OCI-LY1 (cell line): ENCODE measurements around the gene RALB.

Source experiments
- H2AFZ ChIP-seq: fragments of 200-600 bp; sonication (generic), shearing (Covaris generic); 2 replicates; pipeline ENCODE4 v1.6.0; 2014; ENCODE audit warnings: antibody characterized with exemption, mild to moderate bottlenecking, low read length
- H3F3A ChIP-seq: fragments of 200-600 bp; sonication (generic), shearing (Covaris generic); 2 replicates; pipeline ENCODE4 v1.6.0; 2014; ENCODE audit warnings: mild to moderate bottlenecking, antibody characterized with exemption, low read length, moderate library complexity; ENCODE audit not compliant: insufficient read depth
- H3K27ac ChIP-seq: fragments of 200-600 bp; sonication (generic); 2 replicates; pipeline ENCODE4 v1.5.1; 2014; ENCODE audit warnings: low read length, mixed run types, mild to moderate bottlenecking, low read depth; ENCODE audit not compliant: poor library complexity, severe bottlenecking
- H3K27me3 ChIP-seq: fragments of 200-600 bp; sonication (generic); 2 replicates; pipeline ENCODE4 v1.6.0; 2014; ENCODE audit warnings: antibody characterized with exemption, mild to moderate bottlenecking, low read length, moderate library complexity; ENCODE audit not compliant: insufficient read depth
- H3K36me3 ChIP-seq: fragments of 200-600 bp; sonication (generic); 2 replicates; pipeline ENCODE4 v1.6.1; 2014; ENCODE audit warnings: mild to moderate bottlenecking, antibody characterized with exemption, low read length, moderate library complexity, mixed read lengths; ENCODE audit not compliant: insufficient read depth
- H3K4me1 ChIP-seq: fragments of 200-600 bp; sonication (generic); 2 replicates; pipeline ENCODE4 v1.5.1; 2014; ENCODE audit warnings: mild to moderate bottlenecking, low read length, moderate library complexity; ENCODE audit not compliant: insufficient read depth, severe bottlenecking
- H3K4me2 ChIP-seq: fragments of 200-600 bp; sonication (generic), shearing (Covaris generic); 2 replicates; pipeline ENCODE4 v1.6.1; 2014; ENCODE audit warnings: low read length
- H3K4me3 ChIP-seq: fragments of 200-600 bp; sonication (generic); 2 replicates; pipeline ENCODE4 v1.5.1; 2014; ENCODE audit warnings: low read length, low read depth, mild to moderate bottlenecking, mixed read lengths; ENCODE audit not compliant: poor library complexity, severe bottlenecking
- H3K79me2 ChIP-seq: fragments of 200-600 bp; shearing (Covaris generic); 2 replicates; pipeline ENCODE4 v1.6.1; 2016; ENCODE audit warnings: mixed run types, low read length, mixed read lengths; ENCODE audit not compliant: insufficient read depth
- H3K9ac ChIP-seq: fragments of 200-600 bp; sonication (generic), shearing (Covaris generic); 2 replicates; pipeline ENCODE4 v1.6.1; 2014; ENCODE audit warnings: mild to moderate bottlenecking, low read length, mixed read lengths
- H3K9me2 ChIP-seq: fragments of 200-600 bp; sonication (generic), shearing (Covaris generic); 2 replicates; pipeline ENCODE4 v1.6.1; 2014; ENCODE audit warnings: low read depth, mild to moderate bottlenecking, low read length, mixed read lengths
- H3K9me3 ChIP-seq: fragments of 200-600 bp; shearing (Covaris generic); 2 replicates; pipeline ENCODE4 v1.6.1; 2014; ENCODE audit warnings: low read length, mixed read lengths
- H4K20me1 ChIP-seq: fragments of 200-600 bp; sonication (generic), shearing (Covaris generic); 2 replicates; pipeline ENCODE4 v1.6.0; 2016; ENCODE audit warnings: mild to moderate bottlenecking, low read length; ENCODE audit not compliant: insufficient read depth
- EZH2 ChIP-seq: fragments of 200-600 bp; sonication (generic), shearing (Covaris generic); IDR thresholded peaks from 2 replicates; pipeline ENCODE4 v1.8.0; 2017; ENCODE audit warnings: borderline replicate concordance, mixed run types, mild to moderate bottlenecking, antibody characterized with exemption, low read length, moderate library complexity, mixed read lengths
- TF ChIP-seq, protein P1 (sequence below): fragments of 200-600 bp; sonication (generic), shearing (Covaris generic); IDR thresholded peaks from 2 replicates; pipeline ENCODE4 v1.5.1; 2017; ENCODE audit warnings: mild to moderate bottlenecking, antibody characterized with exemption, low read length, moderate library complexity, mixed read lengths

RALB gene

DNA sequence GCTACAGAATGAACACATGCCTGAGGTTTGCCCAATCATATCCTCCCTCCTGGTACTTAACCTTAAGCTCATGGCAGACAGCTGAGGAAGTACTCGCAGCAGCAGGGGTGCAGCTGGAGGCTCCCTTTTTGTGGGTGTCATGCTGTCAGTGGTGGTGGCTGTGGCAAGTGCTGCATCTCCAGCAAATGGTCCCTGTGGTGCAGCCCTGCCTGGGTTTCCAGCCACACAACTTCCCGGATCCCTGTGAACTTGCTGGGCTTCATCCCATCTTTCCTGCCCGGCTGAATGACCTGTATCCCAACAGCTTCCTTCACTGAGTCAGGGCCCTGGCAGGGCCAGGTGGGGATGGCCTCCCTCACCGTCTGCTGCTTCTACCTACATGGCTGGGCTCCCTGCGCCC, 34.5 kb upstream of the RALB start:
- H3K9me2 ChIP-seq = no peaks in the 10 kb centered on the region
- peaks cover 36% of the 10 kb centered on the region for H3K4me1 ChIP-seq
- H2AFZ ChIP-seq = no peak overlapping the region
- H3K9me3 ChIP-seq = no peaks in the 10 kb centered on the region
- no peaks in the 10 kb centered on the region for H3K27me3 ChIP-seq
- H3K4me3 ChIP-seq = no peak overlapping the region
- peaks cover 8% of the 10 kb centered on the region; the same call in 1 of the 2 replicates for H3K79me2 ChIP-seq
- H3F3A ChIP-seq = no peaks in the 10 kb centered on the region
- TF ChIP-seq, protein P1, sequence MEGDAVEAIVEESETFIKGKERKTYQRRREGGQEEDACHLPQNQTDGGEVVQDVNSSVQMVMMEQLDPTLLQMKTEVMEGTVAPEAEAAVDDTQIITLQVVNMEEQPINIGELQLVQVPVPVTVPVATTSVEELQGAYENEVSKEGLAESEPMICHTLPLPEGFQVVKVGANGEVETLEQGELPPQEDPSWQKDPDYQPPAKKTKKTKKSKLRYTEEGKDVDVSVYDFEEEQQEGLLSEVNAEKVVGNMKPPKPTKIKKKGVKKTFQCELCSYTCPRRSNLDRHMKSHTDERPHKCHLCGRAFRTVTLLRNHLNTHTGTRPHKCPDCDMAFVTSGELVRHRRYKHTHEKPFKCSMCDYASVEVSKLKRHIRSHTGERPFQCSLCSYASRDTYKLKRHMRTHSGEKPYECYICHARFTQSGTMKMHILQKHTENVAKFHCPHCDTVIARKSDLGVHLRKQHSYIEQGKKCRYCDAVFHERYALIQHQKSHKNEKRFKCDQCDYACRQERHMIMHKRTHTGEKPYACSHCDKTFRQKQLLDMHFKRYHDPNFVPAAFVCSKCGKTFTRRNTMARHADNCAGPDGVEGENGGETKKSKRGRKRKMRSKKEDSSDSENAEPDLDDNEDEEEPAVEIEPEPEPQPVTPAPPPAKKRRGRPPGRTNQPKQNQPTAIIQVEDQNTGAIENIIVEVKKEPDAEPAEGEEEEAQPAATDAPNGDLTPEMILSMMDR = no peak
- no peak for TF ChIP-seq EZH2
- peaks cover 48% of the 10 kb centered on the region for H3K36me3 ChIP-seq
- H3K27ac ChIP-seq = no peak overlapping the region
- H3K4me2 ChIP-seq = no peak overlapping the region
- H4K20me1 ChIP-seq = no peaks in the 10 kb centered on the region
- no peak overlapping the region for H3K9ac ChIP-seq

DNA sequence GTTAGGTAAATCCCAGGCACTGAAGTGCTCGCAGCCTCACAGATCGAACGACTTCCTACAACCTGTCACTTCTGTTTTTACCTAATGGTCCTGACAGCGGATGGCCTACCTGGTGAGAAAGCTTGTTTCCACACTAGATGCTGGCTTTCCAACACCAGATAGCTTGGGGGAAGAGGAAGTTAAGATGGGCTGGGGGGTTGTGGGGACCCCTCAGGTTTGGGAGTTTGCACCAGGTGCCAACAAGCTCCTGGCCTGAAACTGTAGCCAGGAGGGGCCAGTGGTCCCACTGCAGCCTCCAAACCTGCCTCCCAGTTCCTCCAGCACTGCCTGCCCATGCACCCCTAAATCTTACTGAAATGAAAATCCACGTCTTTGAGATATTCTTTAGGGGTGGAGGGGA, 33.4 kb upstream of the RALB start:
- no peak overlapping the region for H3K4me2 ChIP-seq
- no peak overlapping the region for H3K27ac ChIP-seq
- no peaks in the 10 kb centered on the region for H3K9me3 ChIP-seq
- TF ChIP-seq EZH2 = no peak
- TF ChIP-seq, protein P1 = no peak
- H3F3A ChIP-seq = no peaks in the 10 kb centered on the region
- no peaks in the 10 kb centered on the region for H3K9me2 ChIP-seq
- no peaks in the 10 kb centered on the region for H4K20me1 ChIP-seq
- no peaks in the 10 kb centered on the region for H3K27me3 ChIP-seq
- H2AFZ ChIP-seq = no peak overlapping the region
- peaks cover 8% of the 10 kb centered on the region; the same call in 1 of the 2 replicates for H3K79me2 ChIP-seq
- peaks cover 43% of the 10 kb centered on the region for H3K4me1 ChIP-seq
- peaks cover 48% of the 10 kb centered on the region for H3K36me3 ChIP-seq
- no peak overlapping the region for H3K4me3 ChIP-seq
- no peak overlapping the region for H3K9ac ChIP-seq

DNA sequence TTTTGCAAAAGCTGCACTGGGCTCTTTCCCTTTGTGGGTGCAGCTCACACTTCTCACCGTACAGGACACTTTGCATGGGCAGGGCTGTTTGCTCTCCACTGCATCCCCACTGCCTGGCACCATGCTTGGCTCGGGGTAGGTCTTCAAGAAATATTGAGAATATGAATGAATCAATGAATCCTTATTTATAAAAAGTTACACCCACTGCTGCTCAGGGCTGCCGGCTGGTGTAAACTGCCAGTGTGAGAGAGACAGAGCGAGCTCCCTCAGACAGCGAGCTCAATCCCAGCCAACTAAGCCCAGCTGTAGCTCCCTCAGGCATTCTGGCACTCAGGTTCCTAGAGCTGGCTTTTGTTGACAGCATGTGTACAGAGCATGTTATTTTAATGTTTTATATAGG, 32.9 kb upstream of the RALB start:
- no peak overlapping the region for H3K4me3 ChIP-seq
- H4K20me1 ChIP-seq = no peaks in the 10 kb centered on the region
- peaks cover 48% of the 10 kb centered on the region for H3K4me1 ChIP-seq
- peaks cover 8% of the 10 kb centered on the region; the same call in 1 of the 2 replicates for H3K79me2 ChIP-seq
- no peak overlapping the region for H3K9ac ChIP-seq
- peak overlapping the region; percentile 94; the same call in 1 of the 2 replicates for H3K4me2 ChIP-seq
- no peaks in the 10 kb centered on the region for H3K9me2 ChIP-seq
- H3K9me3 ChIP-seq = no peaks in the 10 kb centered on the region
- H3K36me3 ChIP-seq = peaks cover 48% of the 10 kb centered on the region
- TF ChIP-seq, protein P1 = no peak
- TF ChIP-seq EZH2 = no peak
- no peaks in the 10 kb centered on the region for H3K27me3 ChIP-seq
- H3F3A ChIP-seq = no peaks in the 10 kb centered on the region
- H2AFZ ChIP-seq = no peak overlapping the region
- no peak overlapping the region for H3K27ac ChIP-seq
